ENCODE measurements around the gene CCDC40. TPM values are rescaled to one million over a fixed set of nuclear protein-coding genes. Genes with fewer than 3 reads are reported as not detected.

Gene CCDC40
- total RNA-seq, 1 experiment from 2014 or later = 9.9 TPM

DNA sequence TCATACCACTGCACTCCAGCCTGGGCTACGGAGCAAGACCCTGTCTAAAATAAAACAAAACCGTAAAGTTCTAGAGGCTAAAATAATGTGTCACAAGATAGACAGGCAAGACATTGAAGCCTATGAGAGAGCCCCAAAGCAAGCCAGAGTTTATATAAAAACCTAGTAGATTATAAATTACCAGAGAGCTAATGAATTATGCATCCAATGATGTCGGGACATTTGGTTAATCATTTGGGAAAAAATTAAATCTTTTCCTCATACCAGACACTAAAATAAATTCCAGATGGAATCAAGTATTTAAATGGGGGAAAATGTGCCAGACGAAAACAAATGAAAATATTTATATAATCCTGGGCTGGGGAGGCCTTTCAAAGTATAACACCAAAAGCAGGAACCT lies 24.2 kb downstream of the CCDC40 start:
- Mint-ChIP-seq H3K27me3 (ENCODE audit: unreplicated experiment) (no peaks in the 10 kb centered on the region), H3K9me3 (ENCODE audit: low read depth, unreplicated experiment) (no peaks in the 10 kb centered on the region), H3K4me3 (ENCODE audit: low read depth, unreplicated experiment) (no peak overlapping the region), H3K4me1 (ENCODE audit: low read depth, unreplicated experiment) (peaks cover 35% of the 10 kb centered on the region), H3K27ac (ENCODE audit: unreplicated experiment) (peak overlapping the region; percentile 54), H3K36me3 (ENCODE audit: insufficient read depth, unreplicated experiment) (peaks cover 9% of the 10 kb centered on the region)
- intact Hi-C loops (cut with micrococcal nuclease; ENCODE audit: unreplicated experiment) = no loop called here
- no TSS peak for BruUV-seq (replicated peaks)
- CTCF ChIA-PET = interaction anchor here (0.8 kb wide), 1 partner anchor 52 kb away, joined by 5 read pairs; no protein-coding TSS in a partner anchor
- TF ChIP-seq, protein P1, sequence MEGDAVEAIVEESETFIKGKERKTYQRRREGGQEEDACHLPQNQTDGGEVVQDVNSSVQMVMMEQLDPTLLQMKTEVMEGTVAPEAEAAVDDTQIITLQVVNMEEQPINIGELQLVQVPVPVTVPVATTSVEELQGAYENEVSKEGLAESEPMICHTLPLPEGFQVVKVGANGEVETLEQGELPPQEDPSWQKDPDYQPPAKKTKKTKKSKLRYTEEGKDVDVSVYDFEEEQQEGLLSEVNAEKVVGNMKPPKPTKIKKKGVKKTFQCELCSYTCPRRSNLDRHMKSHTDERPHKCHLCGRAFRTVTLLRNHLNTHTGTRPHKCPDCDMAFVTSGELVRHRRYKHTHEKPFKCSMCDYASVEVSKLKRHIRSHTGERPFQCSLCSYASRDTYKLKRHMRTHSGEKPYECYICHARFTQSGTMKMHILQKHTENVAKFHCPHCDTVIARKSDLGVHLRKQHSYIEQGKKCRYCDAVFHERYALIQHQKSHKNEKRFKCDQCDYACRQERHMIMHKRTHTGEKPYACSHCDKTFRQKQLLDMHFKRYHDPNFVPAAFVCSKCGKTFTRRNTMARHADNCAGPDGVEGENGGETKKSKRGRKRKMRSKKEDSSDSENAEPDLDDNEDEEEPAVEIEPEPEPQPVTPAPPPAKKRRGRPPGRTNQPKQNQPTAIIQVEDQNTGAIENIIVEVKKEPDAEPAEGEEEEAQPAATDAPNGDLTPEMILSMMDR (IDR thresholded peaks at IDR 0.05; ENCODE audit: unreplicated experiment) = no peak
- DNase-seq = no peak

DNA sequence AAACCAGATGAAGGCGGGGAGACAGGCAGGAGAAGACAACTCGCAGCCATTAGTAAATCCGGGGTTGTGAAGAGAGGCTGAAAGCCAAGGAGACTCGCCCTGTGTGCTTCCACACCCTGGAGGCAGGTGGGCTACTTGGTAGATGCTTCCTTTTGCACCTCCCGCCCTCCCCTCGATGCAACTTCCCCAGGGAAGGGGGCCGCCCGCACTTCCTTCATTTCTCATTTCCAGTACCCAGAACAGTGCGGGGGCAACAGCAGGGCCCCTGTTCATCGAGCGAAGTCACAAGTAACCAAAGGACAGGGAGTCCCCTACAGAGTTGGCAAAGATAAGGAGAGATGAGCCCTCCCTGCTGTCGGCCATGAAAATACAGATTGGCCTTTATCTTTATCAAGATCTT lies 25.0 kb downstream of the CCDC40 start:
- CTCF ChIA-PET = no interaction called here
- Mint-ChIP-seq H3K9me3 (ENCODE audit: low read depth, unreplicated experiment) (no peaks in the 10 kb centered on the region), H3K4me3 (ENCODE audit: low read depth, unreplicated experiment) (no peak overlapping the region), H3K27ac (ENCODE audit: unreplicated experiment) (no peak overlapping the region), H3K27me3 (ENCODE audit: unreplicated experiment) (no peaks in the 10 kb centered on the region), H3K36me3 (ENCODE audit: insufficient read depth, unreplicated experiment) (peaks cover 9% of the 10 kb centered on the region), H3K4me1 (ENCODE audit: low read depth, unreplicated experiment) (peaks cover 35% of the 10 kb centered on the region)
- BruUV-seq (replicated peaks) = no TSS peak
- intact Hi-C loops (cut with micrococcal nuclease; ENCODE audit: unreplicated experiment) = no loop called here
- TF ChIP-seq, protein P1 (IDR thresholded peaks at IDR 0.05; ENCODE audit: unreplicated experiment) = no peak
- DNase-seq = no peak

DNA sequence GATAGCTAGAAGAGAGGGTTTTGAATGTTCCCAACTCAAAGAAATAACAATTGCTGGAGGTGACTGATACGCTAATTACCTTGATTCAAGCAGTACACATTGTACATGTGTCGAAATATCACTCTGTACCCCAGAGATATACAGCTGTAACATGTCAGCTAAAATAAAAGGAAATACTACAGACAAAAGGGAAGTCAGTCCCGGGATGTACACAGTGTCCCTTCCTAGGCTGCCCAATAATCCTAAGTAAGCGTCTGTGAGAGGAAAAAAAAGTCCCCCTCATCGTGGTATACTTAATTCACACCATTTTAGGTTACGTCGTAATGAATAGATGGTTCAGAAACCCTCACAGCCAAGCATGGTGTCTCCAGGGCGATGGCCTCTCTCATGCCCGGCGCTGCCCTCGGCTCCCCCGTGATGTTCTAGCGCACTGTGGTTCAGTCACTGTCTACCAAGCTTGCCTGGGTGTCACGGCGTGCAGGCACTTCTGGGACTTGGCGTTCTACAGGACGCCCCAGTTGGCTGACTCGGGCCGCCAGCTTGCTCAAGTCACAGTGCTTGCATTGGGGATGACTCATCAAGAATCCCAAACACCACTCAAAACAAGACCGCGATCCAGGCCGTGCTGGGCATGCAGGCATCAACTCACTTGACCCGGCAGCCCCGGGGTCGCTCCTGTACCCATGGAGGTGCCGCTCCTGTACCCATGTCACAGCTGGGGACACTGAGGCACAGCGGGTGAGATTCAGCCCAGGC lies 27.6 kb downstream of the CCDC40 start:
- H3K27ac Mint-ChIP-seq (ENCODE audit: unreplicated experiment) = peak overlapping the region; percentile 67

DNA sequence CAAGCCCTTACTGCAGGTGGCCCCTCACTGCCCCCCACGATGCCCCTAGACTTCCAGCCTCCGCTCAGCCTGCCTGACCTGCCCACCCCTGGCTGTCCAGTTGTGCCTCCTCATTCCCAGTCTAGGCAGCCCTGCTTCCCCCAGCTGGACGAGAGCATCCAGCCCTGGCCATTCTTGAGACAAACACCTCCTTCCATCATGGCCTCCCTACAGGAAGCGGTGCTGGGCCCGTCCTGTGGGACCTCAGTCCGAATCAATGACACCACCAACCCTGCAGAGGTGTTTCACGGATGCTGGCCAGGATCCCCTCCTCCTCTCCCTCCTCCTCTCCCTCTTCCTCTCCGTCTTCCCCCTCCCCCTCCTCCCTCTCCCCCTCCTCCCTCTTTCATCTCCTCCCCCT lies 28.3 kb downstream of the CCDC40 start:
- BruUV-seq (replicated peaks) = no TSS peak
- no peaks in the 10 kb centered on the region for H3K27me3 Mint-ChIP-seq (ENCODE audit: unreplicated experiment)

More for the DNA sequence above, 27.6 kb downstream of the CCDC40 start:
- TF ChIP-seq, protein P1 (IDR thresholded peaks at IDR 0.05; ENCODE audit: unreplicated experiment) = no peak
- Mint-ChIP-seq H3K9me3 (ENCODE audit: low read depth, unreplicated experiment) (no peaks in the 10 kb centered on the region), H3K36me3 (ENCODE audit: insufficient read depth, unreplicated experiment) (peaks cover 11% of the 10 kb centered on the region), H3K27me3 (ENCODE audit: unreplicated experiment) (no peaks in the 10 kb centered on the region), H3K4me3 (ENCODE audit: low read depth, unreplicated experiment) (no peak overlapping the region), H3K4me1 (ENCODE audit: low read depth, unreplicated experiment) (peaks cover 42% of the 10 kb centered on the region)
- BruUV-seq (replicated peaks) = no TSS peak
- DNase-seq = peak; percentile 68
- CTCF ChIA-PET = interaction anchor here (0.8 kb wide), 1 partner anchor 60 kb away, joined by 4 read pairs; no protein-coding TSS in a partner anchor
- intact Hi-C loops (cut with micrococcal nuclease; ENCODE audit: unreplicated experiment) = no loop called here

More for the DNA sequence above, 28.3 kb downstream of the CCDC40 start:
- DNase-seq = no peak
- TF ChIP-seq, protein P1 (IDR thresholded peaks at IDR 0.05; ENCODE audit: unreplicated experiment) = no peak
- H3K4me3 Mint-ChIP-seq (ENCODE audit: low read depth, unreplicated experiment) = no peak overlapping the region
- CTCF ChIA-PET = interaction anchor here (0.8 kb wide), 1 partner anchor 59 kb away, joined by 4 read pairs; no protein-coding TSS in a partner anchor
- no peaks in the 10 kb centered on the region for H3K9me3 Mint-ChIP-seq (ENCODE audit: low read depth, unreplicated experiment)
- peak overlapping the region; percentile 67 for H3K27ac Mint-ChIP-seq (ENCODE audit: unreplicated experiment)
- H3K4me1 Mint-ChIP-seq (ENCODE audit: low read depth, unreplicated experiment) = peaks cover 44% of the 10 kb centered on the region
- peaks cover 14% of the 10 kb centered on the region for H3K36me3 Mint-ChIP-seq (ENCODE audit: insufficient read depth, unreplicated experiment)
- intact Hi-C loops (cut with micrococcal nuclease; ENCODE audit: unreplicated experiment) = no loop called here

Data from Calu3 (cell line).